MM.1S (cell line): Measurements from ENCODE around the gene LDLRAD3.

ENCODE experiments used
- DNase-seq: peaks from one replicate; pipeline ENCODE4 v3.0.0-alpha.2; 2015
- H2AFZ ChIP-seq: fragments of 300-600 bp; sonication (generic); 2 replicates; pipeline ENCODE4 v1.6.0; 2016; ENCODE audit warnings: antibody characterized with exemption, low read length
- H3F3A ChIP-seq: fragments of 300-600 bp; sonication (generic); 2 replicates; pipeline ENCODE4 v1.6.1; 2016; ENCODE audit warnings: mild to moderate bottlenecking, antibody characterized with exemption, low read length, moderate library complexity, mixed read lengths; ENCODE audit not compliant: insufficient read depth
- H3K27ac ChIP-seq: fragments of 300-600 bp; sonication (generic); 2 replicates; pipeline ENCODE4 v1.5.1; 2016; ENCODE audit warnings: mild to moderate bottlenecking, low read length
- H3K27me3 ChIP-seq: fragments of 300-600 bp; sonication (generic); replicated peaks from 2 replicates; pipeline ENCODE4 v1.6.0; 2016; ENCODE audit warnings: low read length; ENCODE audit not compliant: insufficient read depth
- H3K36me3 ChIP-seq: fragments of 300-600 bp; sonication (generic); replicated peaks from 2 replicates; pipeline ENCODE4 v1.6.1; 2016; ENCODE audit warnings: mild to moderate bottlenecking, low read length, mixed read lengths; ENCODE audit not compliant: insufficient read depth
- H3K4me1 ChIP-seq: fragments of 300-600 bp; sonication (generic); 2 replicates; pipeline ENCODE4 v1.6.1; 2016; ENCODE audit warnings: low read length, mixed read lengths
- H3K4me2 ChIP-seq: fragments of 300-600 bp; sonication (generic); 2 replicates; pipeline ENCODE4 v1.6.0; 2016; ENCODE audit warnings: low read depth, low read length
- H3K4me3 ChIP-seq: fragments of 300-600 bp; sonication (generic); 2 replicates; pipeline ENCODE4 v1.5.1; 2016; ENCODE audit warnings: low read length, mixed read lengths
- H3K79me2 ChIP-seq: fragments of 300-600 bp; sonication (generic); 2 replicates; pipeline ENCODE4 v1.6.1; 2016; ENCODE audit warnings: mixed run types, low read length, mixed read lengths
- H3K9ac ChIP-seq: fragments of 300-600 bp; sonication (generic); 2 replicates; pipeline ENCODE4 v1.6.1; 2016; ENCODE audit warnings: low read length, mixed read lengths
- H3K9me2 ChIP-seq: fragments of 300-600 bp; sonication (generic); replicated peaks from 2 replicates; pipeline ENCODE4 v1.6.1; 2016; ENCODE audit warnings: mild to moderate bottlenecking, low read length, mixed read lengths; ENCODE audit not compliant: insufficient read depth
- H3K9me3 ChIP-seq: fragments of 300-600 bp; sonication (generic); replicated peaks from 2 replicates; pipeline ENCODE4 v1.6.1; 2016; ENCODE audit warnings: mild to moderate bottlenecking, low read length, mixed read lengths; ENCODE audit not compliant: insufficient read depth
- H4K20me1 ChIP-seq: fragments of 300-600 bp; sonication (generic); 2 replicates; pipeline ENCODE4 v1.6.1; 2016; ENCODE audit warnings: mild to moderate bottlenecking, low read length, moderate library complexity, mixed read lengths; ENCODE audit not compliant: insufficient read depth
- CTCF ChIP-seq: fragments of 300-600 bp; sonication (generic); IDR thresholded peaks from 2 replicates; pipeline ENCODE4 v1.5.1; 2016; ENCODE audit warnings: antibody characterized with exemption, low read length, mixed read lengths
- EZH2 ChIP-seq: fragments of 300-600 bp; sonication (generic); optimal IDR thresholded peaks from 2 replicates; pipeline ENCODE3; 2017; ENCODE audit warnings: low read depth, mild to moderate bottlenecking, antibody characterized with exemption, low read length, mixed read lengths
- EZH2phosphoT487 ChIP-seq: fragments of 300-600 bp; sonication (generic); IDR thresholded peaks from 2 replicates; pipeline ENCODE4 v1.6.1; 2018; ENCODE audit warnings: antibody characterized with exemption, low read length

LDLRAD3 gene

GRCh38 chr11:35932121-35932520, 11.7 kb upstream of the LDLRAD3 start:
- Histone ChIP-seq H3K36me3 (no peaks in the 10 kb centered on the region), H4K20me1 (no peaks in the 10 kb centered on the region), H3K9ac (no peak overlapping the region), H3K27me3 (peaks cover 2% of the 10 kb centered on the region; the same call in 1 of the 2 replicates), H3K4me1 (no peaks in the 10 kb centered on the region), H3K27ac (no peak overlapping the region), H2AFZ (no peak overlapping the region), H3K9me2 (no peaks in the 10 kb centered on the region), H3K79me2 (no peaks in the 10 kb centered on the region), H3F3A (no peaks in the 10 kb centered on the region), H3K4me3 (no peak overlapping the region), H3K9me3 (no peaks in the 10 kb centered on the region), H3K4me2 (no peak overlapping the region)
- DNase-seq: no peak
- TF ChIP-seq EZH2: no peak
- no peak for TF ChIP-seq CTCF
- TF ChIP-seq EZH2phosphoT487: no peak

DNA sequence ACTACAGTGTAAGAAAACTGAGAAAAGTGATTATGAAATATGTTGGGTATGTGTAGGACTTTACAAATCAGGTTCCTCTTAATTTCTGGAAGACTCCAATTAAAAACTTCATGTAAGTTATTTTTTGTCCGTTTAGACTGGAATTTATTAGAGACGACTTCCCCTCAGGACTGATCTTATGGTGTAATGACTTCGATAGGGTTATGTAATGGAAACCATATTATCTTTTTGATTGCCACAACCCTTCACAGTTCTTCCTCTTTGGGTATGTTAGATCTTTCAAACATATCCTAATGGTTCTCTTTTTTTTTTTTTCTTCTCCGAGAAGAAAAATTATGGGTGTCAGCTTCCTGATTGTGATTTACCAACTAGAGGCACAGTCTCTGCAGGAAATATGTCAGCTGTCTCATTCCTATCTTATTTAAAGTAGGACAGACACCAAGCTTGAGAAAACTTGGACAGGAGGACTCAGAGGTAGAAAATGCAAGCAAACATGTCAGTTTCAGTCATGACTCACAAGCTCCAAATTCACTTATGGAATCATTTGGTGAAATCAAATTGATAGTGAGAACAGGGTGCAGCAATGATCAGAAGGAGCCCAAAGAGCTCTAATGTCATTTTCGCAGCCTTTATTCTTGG, 11.1 kb upstream of the LDLRAD3 start:
- H3K9ac ChIP-seq: no peak overlapping the region
- TF ChIP-seq EZH2phosphoT487: no peak
- TF ChIP-seq EZH2: no peak
- no peak for TF ChIP-seq CTCF
- no peak overlapping the region for H3K4me2 ChIP-seq

GRCh38 chr11:35933320-35933871, 10.5 kb upstream of the LDLRAD3 start:
- Histone ChIP-seq H3K4me1 (no peaks in the 10 kb centered on the region), H3K27ac (no peak overlapping the region), H3K9me3 (no peaks in the 10 kb centered on the region), H3F3A (no peaks in the 10 kb centered on the region), H3K27me3 (no peaks in the 10 kb centered on the region), H3K9me2 (no peaks in the 10 kb centered on the region), H3K36me3 (no peaks in the 10 kb centered on the region), H3K79me2 (no peaks in the 10 kb centered on the region), H2AFZ (no peak overlapping the region), H3K4me3 (no peak overlapping the region), H3K4me2 (no peak overlapping the region), H4K20me1 (no peaks in the 10 kb centered on the region), H3K9ac (no peak overlapping the region)
- TF ChIP-seq EZH2phosphoT487 (no peak), CTCF (no peak), EZH2 (no peak)
- DNase-seq: no peak

More for the DNA sequence above, 11.1 kb upstream of the LDLRAD3 start:
- no peaks in the 10 kb centered on the region for H3F3A ChIP-seq
- H3K4me3 ChIP-seq: no peak overlapping the region
- DNase-seq: no peak
- H3K4me1 ChIP-seq: no peaks in the 10 kb centered on the region
- no peaks in the 10 kb centered on the region for H3K79me2 ChIP-seq
- no peaks in the 10 kb centered on the region for H4K20me1 ChIP-seq
- no peaks in the 10 kb centered on the region for H3K9me2 ChIP-seq
- no peaks in the 10 kb centered on the region; the same call in 1 of the 2 replicates for H3K27me3 ChIP-seq
- H3K9me3 ChIP-seq: no peaks in the 10 kb centered on the region
- no peaks in the 10 kb centered on the region for H3K36me3 ChIP-seq
- no peak overlapping the region for H3K27ac ChIP-seq
- H2AFZ ChIP-seq: no peak overlapping the region
